Measurements from ENCODE around the gene PXN.
"Not testable (repeated sequence)": the region's sequence is repeated elsewhere in the genome, so short reads cannot be mapped to it uniquely, and the experiment has no call there.

Gene PXN

DNA sequence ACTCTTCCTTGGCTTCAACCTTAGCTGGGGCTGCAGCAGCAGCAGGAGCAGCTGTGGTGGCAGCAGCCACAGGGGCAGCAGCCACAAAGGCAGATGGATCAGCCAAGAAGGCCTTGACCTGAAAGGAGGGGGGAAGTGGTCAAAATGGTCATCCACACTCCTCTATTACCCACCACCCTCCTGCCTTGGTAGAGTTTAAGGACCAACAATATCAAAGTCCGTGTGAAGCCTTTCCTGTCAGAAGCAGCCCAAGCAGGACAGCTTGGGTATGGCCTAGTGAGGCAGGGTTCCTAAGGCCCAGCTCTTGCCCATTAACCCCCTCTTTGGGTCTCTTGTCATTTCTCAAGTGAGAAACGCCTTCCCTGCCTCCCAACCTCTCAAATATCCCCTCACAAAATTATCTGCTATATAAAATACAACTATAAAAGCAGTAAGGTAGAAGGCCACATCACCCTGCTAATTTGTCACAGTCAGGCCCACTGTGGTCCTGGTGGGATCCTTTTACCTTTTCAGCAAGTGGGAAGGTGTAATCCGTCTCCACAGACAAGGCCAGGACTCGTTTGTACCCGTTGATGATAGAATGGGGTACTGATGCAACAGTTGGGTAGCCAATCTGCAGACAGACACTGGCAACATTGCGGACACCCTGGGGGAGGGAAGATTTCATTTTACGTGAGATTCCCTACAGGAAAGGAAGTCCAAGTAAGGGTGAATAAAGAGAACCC lies 68.6 kb downstream of the PXN start:
- Histone ChIP-seq H3K27ac (replicated peaks) (0 out of 2 replicates have a peak overlapping the region, but pooled peaks have one; percentile 4), H3K4me3 (replicated peaks; ENCODE audit: insufficient read depth, low read length) (peak overlapping the region; percentile 10)
- TF ChIP-seq POLR2AphosphoS5 (IDR thresholded peaks at IDR 0.05; ENCODE audit: low read depth), result peak; percentile 47
- not testable (repeated sequence) for H3K27me3 ChIP-seq (ENCODE audit: insufficient read depth, poor library complexity, severe bottlenecking); DNase-seq (ENCODE audit: low read depth in 1 of 2, low spot score in 1 of 2)

DNA sequence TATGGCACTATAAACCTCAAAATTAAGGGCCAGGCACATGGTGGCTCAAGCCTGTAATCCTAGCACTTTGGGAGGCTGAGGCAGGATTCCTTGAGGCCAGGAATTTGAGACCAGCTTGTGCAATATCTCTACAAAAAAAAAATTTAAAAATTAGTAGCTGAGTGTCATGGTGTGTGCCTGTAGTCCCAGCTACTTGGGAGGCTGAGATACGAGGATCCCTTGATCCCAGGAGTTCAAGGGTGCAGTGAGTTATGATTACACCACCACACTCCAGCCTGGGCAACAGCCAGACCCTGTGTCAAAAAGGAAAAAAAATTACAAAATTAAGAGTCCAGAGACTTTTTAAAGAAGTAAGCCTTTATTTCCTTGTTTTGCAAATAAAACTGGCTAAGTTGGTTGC lies 69.2 kb downstream of the PXN start:
- TF ChIP-seq POLR2AphosphoS5 (IDR thresholded peaks at IDR 0.05; ENCODE audit: low read depth) (no peak; the same call in 1 of the 2 replicates), SPI1 (IDR thresholded peaks at IDR 0.05; ENCODE audit: borderline replicate concordance, low read depth) (no peak), GABPA (IDR thresholded peaks at IDR 0.05; ENCODE audit: low read depth) (no peak)
- TF ChIP-seq, protein P1, sequence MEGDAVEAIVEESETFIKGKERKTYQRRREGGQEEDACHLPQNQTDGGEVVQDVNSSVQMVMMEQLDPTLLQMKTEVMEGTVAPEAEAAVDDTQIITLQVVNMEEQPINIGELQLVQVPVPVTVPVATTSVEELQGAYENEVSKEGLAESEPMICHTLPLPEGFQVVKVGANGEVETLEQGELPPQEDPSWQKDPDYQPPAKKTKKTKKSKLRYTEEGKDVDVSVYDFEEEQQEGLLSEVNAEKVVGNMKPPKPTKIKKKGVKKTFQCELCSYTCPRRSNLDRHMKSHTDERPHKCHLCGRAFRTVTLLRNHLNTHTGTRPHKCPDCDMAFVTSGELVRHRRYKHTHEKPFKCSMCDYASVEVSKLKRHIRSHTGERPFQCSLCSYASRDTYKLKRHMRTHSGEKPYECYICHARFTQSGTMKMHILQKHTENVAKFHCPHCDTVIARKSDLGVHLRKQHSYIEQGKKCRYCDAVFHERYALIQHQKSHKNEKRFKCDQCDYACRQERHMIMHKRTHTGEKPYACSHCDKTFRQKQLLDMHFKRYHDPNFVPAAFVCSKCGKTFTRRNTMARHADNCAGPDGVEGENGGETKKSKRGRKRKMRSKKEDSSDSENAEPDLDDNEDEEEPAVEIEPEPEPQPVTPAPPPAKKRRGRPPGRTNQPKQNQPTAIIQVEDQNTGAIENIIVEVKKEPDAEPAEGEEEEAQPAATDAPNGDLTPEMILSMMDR (IDR thresholded peaks at IDR 0.05; ENCODE audit: insufficient read depth, low read length), result no peak
- TF ChIP-seq, protein P2, sequence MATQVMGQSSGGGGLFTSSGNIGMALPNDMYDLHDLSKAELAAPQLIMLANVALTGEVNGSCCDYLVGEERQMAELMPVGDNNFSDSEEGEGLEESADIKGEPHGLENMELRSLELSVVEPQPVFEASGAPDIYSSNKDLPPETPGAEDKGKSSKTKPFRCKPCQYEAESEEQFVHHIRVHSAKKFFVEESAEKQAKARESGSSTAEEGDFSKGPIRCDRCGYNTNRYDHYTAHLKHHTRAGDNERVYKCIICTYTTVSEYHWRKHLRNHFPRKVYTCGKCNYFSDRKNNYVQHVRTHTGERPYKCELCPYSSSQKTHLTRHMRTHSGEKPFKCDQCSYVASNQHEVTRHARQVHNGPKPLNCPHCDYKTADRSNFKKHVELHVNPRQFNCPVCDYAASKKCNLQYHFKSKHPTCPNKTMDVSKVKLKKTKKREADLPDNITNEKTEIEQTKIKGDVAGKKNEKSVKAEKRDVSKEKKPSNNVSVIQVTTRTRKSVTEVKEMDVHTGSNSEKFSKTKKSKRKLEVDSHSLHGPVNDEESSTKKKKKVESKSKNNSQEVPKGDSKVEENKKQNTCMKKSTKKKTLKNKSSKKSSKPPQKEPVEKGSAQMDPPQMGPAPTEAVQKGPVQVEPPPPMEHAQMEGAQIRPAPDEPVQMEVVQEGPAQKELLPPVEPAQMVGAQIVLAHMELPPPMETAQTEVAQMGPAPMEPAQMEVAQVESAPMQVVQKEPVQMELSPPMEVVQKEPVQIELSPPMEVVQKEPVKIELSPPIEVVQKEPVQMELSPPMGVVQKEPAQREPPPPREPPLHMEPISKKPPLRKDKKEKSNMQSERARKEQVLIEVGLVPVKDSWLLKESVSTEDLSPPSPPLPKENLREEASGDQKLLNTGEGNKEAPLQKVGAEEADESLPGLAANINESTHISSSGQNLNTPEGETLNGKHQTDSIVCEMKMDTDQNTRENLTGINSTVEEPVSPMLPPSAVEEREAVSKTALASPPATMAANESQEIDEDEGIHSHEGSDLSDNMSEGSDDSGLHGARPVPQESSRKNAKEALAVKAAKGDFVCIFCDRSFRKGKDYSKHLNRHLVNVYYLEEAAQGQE (IDR thresholded peaks at IDR 0.05; ENCODE audit: insufficient replicate concordance, low read depth), result no peak
- Histone ChIP-seq H3K27ac (replicated peaks) (no peak overlapping the region), H3K27me3 (ENCODE audit: insufficient read depth, poor library complexity, severe bottlenecking) (no peaks in the 10 kb centered on the region), H3K4me3 (replicated peaks; ENCODE audit: insufficient read depth, low read length) (no peak overlapping the region)
- no peak for DNase-seq (ENCODE audit: low read depth in 1 of 2, low spot score in 1 of 2)

DNA sequence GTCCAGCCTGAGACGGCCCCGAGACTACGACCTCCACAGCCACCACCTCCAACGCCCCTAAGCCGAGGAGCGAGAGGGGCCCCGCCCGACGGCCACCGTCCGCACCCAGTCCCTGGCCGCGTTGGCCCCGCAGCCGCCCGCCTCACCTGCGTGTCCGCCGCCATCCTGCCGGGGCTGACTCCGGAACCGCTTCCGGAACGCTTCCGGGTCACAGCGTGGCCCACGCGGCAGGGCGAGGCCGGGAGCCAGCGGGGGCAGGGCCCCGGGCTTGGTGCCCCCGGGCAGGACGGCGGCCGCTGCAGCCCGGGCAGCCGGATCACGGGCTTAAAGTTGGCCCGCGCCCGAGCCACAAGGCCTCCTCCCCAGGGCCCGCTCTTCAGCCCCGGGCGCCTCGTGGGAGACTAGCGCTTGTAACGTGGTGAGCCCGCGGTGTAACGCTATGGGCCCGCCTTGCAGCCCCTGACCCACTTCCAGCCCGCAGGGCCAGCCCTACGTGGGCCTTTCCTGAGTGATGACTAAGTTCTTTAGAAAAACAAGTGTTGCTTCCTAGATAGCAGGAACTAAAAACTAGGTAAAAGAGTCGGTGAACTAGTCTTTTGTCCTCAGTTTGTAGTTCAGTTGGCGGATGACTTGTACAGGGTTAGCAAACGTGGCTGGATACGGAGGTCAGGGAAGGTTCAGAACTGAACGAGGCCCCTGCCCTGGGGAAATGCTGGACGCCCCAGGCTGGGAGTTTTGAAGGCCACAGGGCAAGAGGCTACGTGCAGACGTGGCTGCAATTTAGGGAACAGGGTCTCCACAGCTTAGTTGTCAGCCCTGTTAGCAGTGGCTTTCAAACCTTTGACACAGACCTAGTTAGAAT lies 70.8 kb downstream of the PXN start, which contains the start of gene GCN1:
Gene GCN1, minus strand, starts transcription at position 182 of the 862 bp plus-strand sequence. Its CDS starts 18 bp downstream, at position 164.
- TF ChIP-seq GABPA (IDR thresholded peaks at IDR 0.05; ENCODE audit: low read depth), result peak; percentile 93
- TF ChIP-seq SPI1 (IDR thresholded peaks at IDR 0.05; ENCODE audit: borderline replicate concordance, low read depth), result peak; percentile 22; the same call in 1 of the 2 replicates
- TF ChIP-seq POLR2AphosphoS5 (IDR thresholded peaks at IDR 0.05; ENCODE audit: low read depth), result peak; percentile 90
- TF ChIP-seq, protein P2 (IDR thresholded peaks at IDR 0.05; ENCODE audit: insufficient replicate concordance, low read depth), result no peak
- DNase-seq (ENCODE audit: low read depth in 1 of 2, low spot score in 1 of 2), result peak; percentile 74 to 80
- peak within 1 kb of the TSS; percentile 81 for H3K4me3 ChIP-seq (replicated peaks; ENCODE audit: insufficient read depth, low read length)
- H3K27ac ChIP-seq (replicated peaks), result peak within 1 kb of the TSS; percentile 85
- H3K27me3 ChIP-seq (ENCODE audit: insufficient read depth, poor library complexity, severe bottlenecking), result no peaks in the 10 kb centered on the region

DNA sequence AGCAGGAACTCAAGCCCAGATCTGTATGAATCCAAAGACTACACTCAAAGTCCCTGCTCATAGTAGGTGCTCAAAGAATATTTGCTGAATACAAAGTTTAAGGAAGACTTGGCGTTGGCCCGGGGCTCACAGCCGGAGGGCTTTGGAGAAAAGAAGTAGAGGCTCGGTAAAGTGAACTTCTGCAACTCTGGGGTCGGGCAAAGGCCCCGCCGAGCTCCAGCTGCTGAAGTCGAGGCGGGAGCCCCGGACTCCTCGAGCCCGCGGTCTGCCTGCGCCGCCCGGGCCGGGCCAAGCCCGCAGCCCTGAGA lies 71.3 kb downstream of the PXN start:
- DNase-seq (ENCODE audit: low read depth in 1 of 2, low spot score in 1 of 2), result no peak
- Histone ChIP-seq H3K27me3 (ENCODE audit: insufficient read depth, poor library complexity, severe bottlenecking) (no peaks in the 10 kb centered on the region), H3K27ac (replicated peaks) (peak overlapping the region; percentile 85), H3K4me3 (replicated peaks; ENCODE audit: insufficient read depth, low read length) (peak overlapping the region; percentile 81)
- TF ChIP-seq POLR2AphosphoS5 (IDR thresholded peaks at IDR 0.05; ENCODE audit: low read depth) (no peak), SPI1 (IDR thresholded peaks at IDR 0.05; ENCODE audit: borderline replicate concordance, low read depth) (no peak), GABPA (IDR thresholded peaks at IDR 0.05; ENCODE audit: low read depth) (no peak)
- TF ChIP-seq, protein P2 (IDR thresholded peaks at IDR 0.05; ENCODE audit: insufficient replicate concordance, low read depth), result no peak
- TF ChIP-seq, protein P1 (IDR thresholded peaks at IDR 0.05; ENCODE audit: insufficient read depth, low read length), result no peak

DNA sequence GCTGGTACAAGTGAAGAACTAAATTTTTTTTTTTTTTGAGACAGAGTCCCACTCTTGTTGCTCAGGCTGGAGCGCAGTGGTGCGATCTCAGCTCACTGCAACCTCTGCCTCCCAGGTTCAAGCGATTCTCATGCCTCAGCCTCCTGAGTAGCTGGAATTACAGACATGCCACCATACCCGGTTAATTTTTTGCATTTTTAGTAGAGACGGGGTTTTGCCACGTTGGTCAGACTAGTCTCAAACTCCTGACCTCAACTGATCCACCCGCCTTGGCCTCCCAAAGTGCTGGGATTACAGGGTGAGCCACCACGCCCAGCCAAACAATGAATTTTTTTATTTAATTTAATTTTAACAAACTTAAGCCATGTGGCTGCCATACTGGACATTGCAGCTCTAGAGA lies 72.2 kb downstream of the PXN start:
- DNase-seq (ENCODE audit: low read depth in 1 of 2, low spot score in 1 of 2); H3K27me3 ChIP-seq (ENCODE audit: insufficient read depth, poor library complexity, severe bottlenecking); H3K27ac ChIP-seq (replicated peaks): not testable (repeated sequence)
- H3K4me3 ChIP-seq (replicated peaks; ENCODE audit: insufficient read depth, low read length), result peak overlapping the region; percentile 81
